ENCODE results near the gene GNS. TPM values are rescaled to one million over a fixed set of nuclear protein-coding genes. Genes with fewer than 3 reads are reported as not detected.

GNS gene
- total RNA-seq, 2 experiments from 2014 or later, result 24.1 to 25.4 TPM

- CTCF ChIA-PET, result no interaction called here
- H3K36me3 Mint-ChIP-seq, result peaks cover 2% of the 10 kb centered on the region
- peak overlapping the region; percentile 20 for H3K27ac Mint-ChIP-seq
- H3K27me3 Mint-ChIP-seq, result peaks cover 4% of the 10 kb centered on the region
- no peak overlapping the region for H3K4me3 Mint-ChIP-seq
- ATAC-seq, result no peak
- H3K9me3 Mint-ChIP-seq (ENCODE audit: low read depth), result no peaks in the 10 kb centered on the region
- DNase-seq, result no peak
- peaks cover 32% of the 10 kb centered on the region for H3K4me1 Mint-ChIP-seq
Measured at GRCh38 chr12:64760808-64761573, 1.8 kb upstream of the GNS start.

DNA sequence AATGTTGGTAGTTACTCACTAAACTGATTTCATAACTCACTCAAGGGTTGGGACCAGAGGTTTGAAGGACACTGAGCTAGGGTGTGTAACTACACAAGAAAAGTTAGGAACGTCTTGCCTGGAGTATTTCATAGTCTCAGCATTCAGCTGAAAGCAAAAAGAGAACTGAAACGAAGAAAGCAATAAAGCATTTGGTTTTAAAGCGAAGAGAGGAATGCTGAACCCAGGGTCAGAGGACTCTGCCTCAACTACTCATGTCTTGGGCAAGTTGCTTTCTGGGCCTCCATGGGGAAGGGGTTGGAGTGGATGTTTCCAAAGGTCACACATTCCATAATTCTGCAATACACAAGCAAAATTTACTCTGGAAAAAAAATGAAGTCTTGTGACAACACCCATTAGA is 1.4 kb downstream of the GNS start:
- ATAC-seq (no peak), DNase-seq (no peak)
- CTCF ChIA-PET, result interaction anchor here (1.2 kb wide), 1 partner anchor 60 kb away, joined by 3 read pairs; no protein-coding TSS in a partner anchor
- peaks cover 9% of the 10 kb centered on the region for H3K36me3 Mint-ChIP-seq
- H3K27me3 Mint-ChIP-seq, result peaks cover 4% of the 10 kb centered on the region
- H3K27ac Mint-ChIP-seq, result no peak overlapping the region
- H3K4me3 Mint-ChIP-seq, result peak overlapping the region; percentile 37
- H3K9me3 Mint-ChIP-seq (ENCODE audit: low read depth), result no peaks in the 10 kb centered on the region
- H3K4me1 Mint-ChIP-seq, result peaks cover 52% of the 10 kb centered on the region

- H3K4me1 Mint-ChIP-seq, result peaks cover 54% of the 10 kb centered on the region
Measured at GRCh38 chr12:64756376-64756775, 2.8 kb downstream of the GNS start.

DNA sequence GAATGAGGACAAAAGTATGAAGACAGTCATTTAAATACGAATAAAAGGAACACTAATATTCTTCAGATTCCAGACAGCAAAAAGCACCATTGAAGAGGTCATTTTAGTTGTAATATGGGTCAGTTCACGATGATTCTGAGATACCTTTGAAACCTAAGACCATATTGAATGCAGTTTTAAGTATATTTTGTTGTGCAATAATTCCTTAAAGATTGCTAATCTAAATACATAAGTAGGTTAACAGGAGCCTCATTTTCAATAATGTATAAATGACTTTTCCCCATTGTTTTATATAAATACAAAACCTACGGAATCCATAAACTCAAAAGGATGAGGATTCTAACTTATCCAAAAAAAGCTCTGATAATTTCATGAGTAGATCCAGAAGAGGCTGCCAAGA is 5.8 kb downstream of the GNS start:
- DNase-seq, result no peak
- H3K27ac Mint-ChIP-seq, result no peak overlapping the region
- peaks cover 41% of the 10 kb centered on the region for H3K4me1 Mint-ChIP-seq
- no peaks in the 10 kb centered on the region for H3K27me3 Mint-ChIP-seq
- ATAC-seq, result no peak
- H3K4me3 Mint-ChIP-seq, result no peak overlapping the region
- H3K36me3 Mint-ChIP-seq, result peaks cover 23% of the 10 kb centered on the region
- CTCF ChIA-PET, result no interaction called here
- H3K9me3 Mint-ChIP-seq (ENCODE audit: low read depth), result no peaks in the 10 kb centered on the region

More at GRCh38 chr12:64756376-64756775, 2.8 kb downstream of the GNS start:
- no peaks in the 10 kb centered on the region for H3K9me3 Mint-ChIP-seq (ENCODE audit: low read depth)
- H3K36me3 Mint-ChIP-seq, result peaks cover 10% of the 10 kb centered on the region
- CTCF ChIA-PET, result interaction anchor here (0.6 to 1.4 kb wide), 4 partner anchors 8 to 207 kb away, joined by 4 read pairs; no protein-coding TSS in a partner anchor
- H3K4me3 Mint-ChIP-seq, result no peak overlapping the region
- no peaks in the 10 kb centered on the region for H3K27me3 Mint-ChIP-seq
- no peak for DNase-seq
- peak overlapping the region; percentile 56 for H3K27ac Mint-ChIP-seq
- ATAC-seq, result peak; percentile 12

GRCh38 chr12:64752833-64753238 is 6.4 kb downstream of the GNS start:
- H3K9me3 Mint-ChIP-seq (ENCODE audit: low read depth), result no peaks in the 10 kb centered on the region
- H3K4me3 Mint-ChIP-seq, result no peak overlapping the region
- H3K36me3 Mint-ChIP-seq, result peaks cover 23% of the 10 kb centered on the region
- H3K27ac Mint-ChIP-seq, result no peak overlapping the region
- DNase-seq, result no peak
- CTCF ChIA-PET, result no interaction called here
- H3K27me3 Mint-ChIP-seq, result no peaks in the 10 kb centered on the region
- no peak for ATAC-seq
- H3K4me1 Mint-ChIP-seq, result peaks cover 36% of the 10 kb centered on the region

DNA sequence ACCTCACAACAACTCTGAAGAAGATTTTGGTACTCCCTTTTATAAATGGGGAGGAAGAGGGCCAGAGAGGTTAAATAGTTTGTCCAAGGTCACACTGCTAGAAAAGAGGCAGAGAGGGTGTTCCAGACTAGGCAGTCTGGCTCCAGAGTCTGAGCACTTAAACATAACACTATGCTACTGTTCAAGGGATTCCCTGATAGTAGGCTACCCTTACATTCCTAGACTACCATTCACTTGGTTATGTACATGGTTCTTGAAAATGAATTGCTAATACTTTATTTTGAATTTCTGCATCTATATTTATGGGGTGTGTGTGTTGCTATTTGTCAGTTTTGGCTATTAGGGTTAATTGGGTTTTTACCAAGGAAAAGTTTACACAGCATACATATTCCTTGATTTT is 7.2 kb downstream of the GNS start:
- no peak overlapping the region for H3K27ac Mint-ChIP-seq
- H3K9me3 Mint-ChIP-seq (ENCODE audit: low read depth), result no peaks in the 10 kb centered on the region
- H3K4me3 Mint-ChIP-seq, result no peak overlapping the region
- peaks cover 24% of the 10 kb centered on the region for H3K36me3 Mint-ChIP-seq
- ATAC-seq, result no peak
- CTCF ChIA-PET, result interaction anchor here (1.3 kb wide), 1 partner anchor 8 kb away, joined by 3 read pairs; the partner anchor contains the start of gene GNS
- H3K4me1 Mint-ChIP-seq, result peaks cover 30% of the 10 kb centered on the region
- no peaks in the 10 kb centered on the region for H3K27me3 Mint-ChIP-seq
- no peak for DNase-seq

GRCh38 chr12:64749461-64750200 is 9.6 kb downstream of the GNS start:
- Mint-ChIP-seq H3K4me1 (peaks cover 18% of the 10 kb centered on the region), H3K27ac (no peak overlapping the region), H3K9me3 (ENCODE audit: low read depth) (no peaks in the 10 kb centered on the region), H3K27me3 (no peaks in the 10 kb centered on the region), H3K4me3 (no peak overlapping the region), H3K36me3 (peaks cover 31% of the 10 kb centered on the region)
- no peak for DNase-seq
- ATAC-seq, result no peak
- CTCF ChIA-PET, result no interaction called here

GRCh38 chr12:64747695-64748094 is 11.5 kb downstream of the GNS start:
- H3K27me3 Mint-ChIP-seq, result no peaks in the 10 kb centered on the region
- no peak for DNase-seq
- no peak overlapping the region for H3K27ac Mint-ChIP-seq
- no peak overlapping the region for H3K4me3 Mint-ChIP-seq
- no peak for ATAC-seq
- H3K9me3 Mint-ChIP-seq (ENCODE audit: low read depth), result no peaks in the 10 kb centered on the region
- H3K36me3 Mint-ChIP-seq, result peaks cover 31% of the 10 kb centered on the region
- peaks cover 3% of the 10 kb centered on the region for H3K4me1 Mint-ChIP-seq
- CTCF ChIA-PET, result interaction anchor here (1.2 kb wide), 1 partner anchor 54 kb away, joined by 3 read pairs; no protein-coding TSS in a partner anchor

GRCh38 chr12:64746663-64747062 is 12.5 kb downstream of the GNS start:
- Mint-ChIP-seq H3K4me1 (peaks cover 2% of the 10 kb centered on the region), H3K9me3 (ENCODE audit: low read depth) (no peaks in the 10 kb centered on the region), H3K27ac (no peak overlapping the region), H3K4me3 (no peak overlapping the region), H3K27me3 (no peaks in the 10 kb centered on the region), H3K36me3 (peaks cover 38% of the 10 kb centered on the region)
- ATAC-seq, result no peak
- CTCF ChIA-PET, result interaction anchor here (1.3 kb wide), 1 partner anchor 11 kb away, joined by 3 read pairs; no protein-coding TSS in a partner anchor
- DNase-seq, result no peak

- H3K4me1 Mint-ChIP-seq, result peaks cover 2% of the 10 kb centered on the region
- no peaks in the 10 kb centered on the region for H3K9me3 Mint-ChIP-seq (ENCODE audit: low read depth)
- no peaks in the 10 kb centered on the region for H3K27me3 Mint-ChIP-seq
- no peak overlapping the region for H3K4me3 Mint-ChIP-seq
- peaks cover 41% of the 10 kb centered on the region for H3K36me3 Mint-ChIP-seq
- H3K27ac Mint-ChIP-seq, result no peak overlapping the region
- ATAC-seq (no peak), DNase-seq (no peak)
- CTCF ChIA-PET, result interaction anchor here (1.1 to 1.3 kb wide), 2 partner anchors 10 to 48 kb away, joined by 3 to 4 read pairs; no protein-coding TSS in a partner anchor
Measured at GRCh38 chr12:64745980-64746379, 13.2 kb downstream of the GNS start.

DNA sequence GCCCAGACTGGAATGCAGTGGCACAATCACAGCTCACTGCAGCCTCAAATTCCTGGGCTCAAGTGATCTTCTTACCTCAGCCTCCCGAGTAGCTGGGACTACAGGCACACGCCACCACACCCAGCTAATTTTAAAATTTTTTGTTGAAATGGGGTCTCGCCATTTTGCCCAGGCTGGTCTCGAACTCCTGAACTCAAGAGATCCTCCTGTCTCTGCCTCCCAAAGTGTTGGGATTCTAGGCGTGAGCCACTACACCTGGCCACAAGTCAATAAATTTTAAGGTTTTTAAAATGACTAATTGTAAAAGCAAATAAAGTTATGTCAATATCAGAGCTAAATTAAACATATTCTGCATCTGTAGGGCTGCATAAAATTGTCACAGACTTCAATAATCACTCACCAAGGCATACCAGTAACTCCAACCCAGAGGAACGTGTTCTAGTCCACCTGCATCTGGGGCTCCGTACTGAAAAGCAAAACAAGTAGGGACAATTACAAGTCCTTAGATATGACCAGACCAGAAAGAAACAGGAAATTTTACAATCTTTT is 13.9 kb downstream of the GNS start:
- peaks cover 2% of the 10 kb centered on the region for H3K4me1 Mint-ChIP-seq
- CTCF ChIA-PET, result interaction anchor here (1.1 kb wide), 1 partner anchor 47 kb away, joined by 4 read pairs; no protein-coding TSS in a partner anchor
- no peak overlapping the region for H3K4me3 Mint-ChIP-seq
- ATAC-seq (no peak), DNase-seq (no peak)
- H3K27ac Mint-ChIP-seq, result no peak overlapping the region
- no peaks in the 10 kb centered on the region for H3K9me3 Mint-ChIP-seq (ENCODE audit: low read depth)
- peaks cover 41% of the 10 kb centered on the region for H3K36me3 Mint-ChIP-seq
- no peaks in the 10 kb centered on the region for H3K27me3 Mint-ChIP-seq

GRCh38 chr12:64744422-64745258 is 14.6 kb downstream of the GNS start:
- no peaks in the 10 kb centered on the region for H3K9me3 Mint-ChIP-seq (ENCODE audit: low read depth)
- DNase-seq, result no peak
- ATAC-seq, result no peak
- peaks cover 45% of the 10 kb centered on the region for H3K36me3 Mint-ChIP-seq
- H3K27ac Mint-ChIP-seq, result no peak overlapping the region
- H3K27me3 Mint-ChIP-seq, result no peaks in the 10 kb centered on the region
- CTCF ChIA-PET, result interaction anchor here (1.3 kb wide), 1 partner anchor 47 kb away, joined by 3 read pairs; no protein-coding TSS in a partner anchor
- H3K4me1 Mint-ChIP-seq, result peaks cover 2% of the 10 kb centered on the region
- H3K4me3 Mint-ChIP-seq, result no peak overlapping the region

GRCh38 chr12:64743206-64743605 is 16.0 kb downstream of the GNS start:
- H3K27me3 Mint-ChIP-seq, result no peaks in the 10 kb centered on the region
- ATAC-seq, result no peak
- DNase-seq, result no peak
- CTCF ChIA-PET, result no interaction called here
- no peaks in the 10 kb centered on the region for H3K9me3 Mint-ChIP-seq (ENCODE audit: low read depth)
- H3K36me3 Mint-ChIP-seq, result peaks cover 54% of the 10 kb centered on the region
- H3K4me3 Mint-ChIP-seq, result no peak overlapping the region
- H3K4me1 Mint-ChIP-seq, result peaks cover 4% of the 10 kb centered on the region
- H3K27ac Mint-ChIP-seq, result no peak overlapping the region

All from activated CD8-positive, alpha-beta memory T cell treated with anti-CD3 and anti-CD28 coated beads, Interleukin-2, amount 10 ng/mL, durations not matched to agents 7 days and 5 days (primary cell).